ENCODE measurements around the gene TK1.
A peak's percentile ranks its signal among the peaks of the same experiment; 100 is the strongest.

Gene TK1, protein sequence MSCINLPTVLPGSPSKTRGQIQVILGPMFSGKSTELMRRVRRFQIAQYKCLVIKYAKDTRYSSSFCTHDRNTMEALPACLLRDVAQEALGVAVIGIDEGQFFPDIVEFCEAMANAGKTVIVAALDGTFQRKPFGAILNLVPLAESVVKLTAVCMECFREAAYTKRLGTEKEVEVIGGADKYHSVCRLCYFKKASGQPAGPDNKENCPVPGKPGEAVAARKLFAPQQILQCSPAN

DNA sequence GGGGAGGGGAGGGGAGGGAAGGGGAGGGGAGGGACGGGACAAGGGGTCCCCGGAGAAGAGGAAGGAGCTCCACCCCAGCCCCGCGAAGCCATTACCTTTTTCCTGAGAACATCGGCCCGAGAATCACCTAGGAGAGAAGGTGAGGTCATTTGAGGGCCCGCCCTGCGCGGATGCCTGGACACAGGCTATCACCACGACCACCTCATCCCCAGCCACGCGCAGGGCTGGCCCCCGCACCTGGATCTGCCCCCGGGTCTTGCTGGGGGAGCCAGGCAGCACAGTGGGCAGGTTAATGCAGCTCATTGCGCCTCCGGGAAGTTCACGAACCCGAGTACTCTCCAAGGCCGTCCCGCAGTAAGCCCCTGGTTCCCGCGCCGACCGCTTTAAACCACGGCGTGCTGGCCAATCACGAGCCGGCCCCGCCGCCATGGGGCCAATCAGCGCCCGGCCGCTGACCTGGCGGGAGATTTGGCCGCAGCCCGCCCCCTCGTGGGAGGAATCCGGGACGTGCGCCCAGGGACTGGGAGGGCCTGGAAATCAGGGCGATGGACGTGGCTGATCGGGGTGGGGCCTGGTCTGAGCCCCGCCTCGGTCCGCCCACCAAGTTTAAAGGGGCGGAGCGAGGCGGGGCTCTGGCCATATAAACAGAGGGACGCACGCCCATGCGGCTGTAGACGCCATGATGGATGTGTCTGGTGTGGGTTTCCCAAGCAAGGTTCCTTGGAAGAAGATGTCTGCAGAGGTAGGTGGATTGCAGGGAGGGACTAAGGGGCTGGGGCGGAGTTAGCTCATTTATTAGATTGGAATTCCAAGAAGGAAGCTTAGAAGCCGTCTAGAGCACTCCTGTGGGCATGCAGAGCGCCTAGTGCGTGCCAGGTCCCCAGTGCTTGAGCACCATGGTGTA is at the start of gene TK1, which contains the start of gene AFMID:
TSS of gene TK1 (minus strand) at position 361 of the 904 bp plus-strand sequence. CDS start at position 303, 58 bp downstream.
TSS of gene AFMID (plus strand) at position 671 of the 904 bp plus-strand sequence. CDS start at position 680, 9 bp downstream.
- DNase-seq, result peak; percentile 27 to 97 (median 91)

- no peak for DNase-seq
Measured at GRCh38 chr17:78235885-78236284, 49.0 kb upstream of the TK1 start.

GRCh38 chr17:78235022-78235421 is 48.2 kb upstream of the TK1 start:
- peak in 29 of 51 donors; percentile 8 to 80 (median 54) for DNase-seq

GRCh38 chr17:78234261-78234865 is 47.5 kb upstream of the TK1 start:
- DNase-seq, result peak in 1 of 51 donors; percentile 7

GRCh38 chr17:78233678-78234077 is 46.8 kb upstream of the TK1 start:
- DNase-seq, result no peak

DNA sequence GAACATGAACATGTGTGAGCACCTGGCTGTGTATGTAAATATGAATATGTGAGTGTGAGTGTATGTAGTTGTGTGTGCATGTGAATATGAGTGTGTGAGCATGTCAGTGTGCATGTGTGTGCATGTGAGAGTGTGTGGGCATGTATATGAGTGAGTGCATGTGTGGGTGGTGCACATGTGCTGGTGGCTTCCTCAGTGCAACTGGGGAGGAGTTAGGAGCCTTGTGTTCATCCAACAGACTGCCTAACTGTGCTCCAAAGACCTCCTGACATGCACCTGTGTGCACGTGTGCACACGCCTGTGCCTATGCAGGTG is 46.0 kb upstream of the TK1 start:
- peak in 1 of 51 donors; percentile 54 for DNase-seq

DNA sequence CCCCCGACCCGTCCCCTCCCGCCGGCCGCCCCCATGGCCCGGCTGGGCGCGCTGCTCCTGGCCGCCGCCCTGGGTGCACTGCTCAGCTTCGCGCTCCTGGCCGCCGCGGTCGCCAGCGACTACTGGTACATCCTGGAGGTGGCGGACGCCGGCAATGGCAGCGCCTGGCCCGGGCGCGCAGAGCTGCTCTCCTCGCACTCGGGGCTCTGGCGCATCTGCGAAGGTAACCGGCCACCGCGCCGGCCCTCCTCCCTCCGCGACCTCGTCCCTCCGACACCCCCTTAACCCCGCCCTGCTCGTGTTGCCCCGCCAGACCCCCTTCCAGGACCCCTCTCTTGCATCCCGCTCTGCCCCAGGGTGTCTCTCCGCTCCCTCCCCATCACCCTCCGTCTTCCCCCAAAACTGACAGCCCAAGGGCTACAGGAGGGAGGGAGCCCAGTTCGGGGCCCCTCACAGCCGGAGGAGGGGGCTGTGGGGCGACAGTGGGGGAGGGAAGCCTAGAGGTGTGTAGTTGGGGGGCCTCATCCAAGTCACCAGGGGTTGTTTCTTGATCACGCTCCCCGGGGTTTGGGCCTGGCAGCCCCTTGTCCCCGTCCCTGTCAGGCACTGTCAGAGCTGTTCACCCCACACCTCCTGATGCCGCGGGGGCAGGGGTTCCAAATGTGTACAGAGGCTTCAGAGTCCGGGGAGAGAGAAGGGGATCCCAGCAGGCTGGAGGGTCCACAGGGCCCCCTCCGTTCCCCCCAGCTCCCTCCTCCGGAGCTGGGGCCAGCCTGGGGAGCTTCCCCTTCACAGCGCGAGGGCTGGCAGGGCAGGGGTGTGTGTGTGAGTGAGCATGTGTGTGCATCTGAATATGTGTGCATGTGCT is 45.4 kb upstream of the TK1 start:
- DNase-seq, result peak in 2 of 51 donors; percentile 43 to 54

DNA sequence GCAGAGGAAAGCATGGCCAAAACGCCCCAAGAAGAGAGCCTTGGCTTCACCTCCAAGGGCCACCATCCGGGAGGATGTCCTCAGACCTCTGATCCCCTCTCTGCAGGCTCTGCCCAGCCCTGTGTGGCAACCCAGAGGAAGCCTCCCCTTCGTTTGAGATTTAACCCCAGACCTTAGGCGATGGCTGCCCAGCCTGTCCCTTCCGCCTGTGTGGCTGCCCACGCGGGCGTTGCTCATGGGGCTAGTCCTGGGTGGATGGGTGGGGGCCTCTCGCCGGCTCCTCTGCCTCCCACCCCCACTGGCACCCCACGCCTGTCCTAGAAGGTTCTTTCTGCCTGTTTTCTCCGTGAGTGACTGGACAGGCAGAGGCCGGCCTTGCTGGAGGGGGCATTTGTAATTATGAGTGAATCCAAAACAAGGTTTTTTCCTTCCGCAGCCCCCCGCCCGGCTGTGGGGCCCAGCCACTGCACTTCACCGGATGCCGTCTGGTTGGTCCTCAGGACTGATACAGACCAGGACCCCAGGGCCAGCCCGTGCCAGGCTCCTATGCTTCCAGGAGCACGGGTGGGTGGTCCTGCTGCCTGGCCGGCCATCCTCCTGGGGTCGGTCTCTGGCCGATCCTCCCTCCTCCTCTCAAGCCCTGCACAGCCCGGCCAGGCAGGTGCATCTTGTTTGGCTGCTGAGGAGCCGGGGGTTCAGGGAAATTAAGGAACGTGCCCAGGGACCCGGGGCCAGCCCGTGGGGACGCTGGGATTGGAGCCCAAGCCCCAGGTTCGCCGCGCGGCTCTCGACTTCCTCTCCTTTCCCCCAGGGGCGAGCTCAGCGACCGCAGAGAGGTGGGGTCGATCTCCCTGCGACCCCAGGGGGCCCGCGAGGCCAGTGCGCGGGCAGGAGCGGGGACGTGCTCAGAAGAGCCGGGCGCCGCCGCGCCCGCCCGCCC is 44.4 kb upstream of the TK1 start, which contains the start of gene TMEM235:
TSS of gene TMEM235 (plus strand) at position 636 of the 940 bp plus-strand sequence. CDS start 393 bp downstream, outside the sequence.
- DNase-seq, result peak in 16 of 51 donors; percentile 24 to 80 (median 46)

GRCh38 chr17:78230252-78230962 is 43.6 kb upstream of the TK1 start:
- DNase-seq, result peak in 1 of 51 donors; percentile 52

DNA sequence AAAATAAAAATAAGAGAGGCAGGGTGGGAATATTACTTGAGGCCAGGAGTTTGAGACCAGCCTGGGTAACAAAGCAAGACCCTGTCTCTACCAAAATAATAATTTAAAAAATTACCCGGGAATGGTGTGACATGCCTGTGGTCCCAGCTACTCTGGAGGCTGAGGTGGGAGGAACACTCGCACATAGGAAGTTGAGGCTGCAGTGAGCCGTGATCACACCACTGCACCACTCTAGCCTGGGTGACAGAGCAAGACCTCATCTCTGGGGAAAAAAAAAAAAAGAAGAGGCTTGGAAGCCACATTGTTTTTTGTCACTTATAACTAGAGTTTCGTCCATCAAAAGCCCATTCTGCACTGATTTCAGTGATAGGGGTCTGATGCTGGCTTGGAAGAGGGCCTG is 41.3 kb upstream of the TK1 start:
- DNase-seq, result no peak

DNA sequence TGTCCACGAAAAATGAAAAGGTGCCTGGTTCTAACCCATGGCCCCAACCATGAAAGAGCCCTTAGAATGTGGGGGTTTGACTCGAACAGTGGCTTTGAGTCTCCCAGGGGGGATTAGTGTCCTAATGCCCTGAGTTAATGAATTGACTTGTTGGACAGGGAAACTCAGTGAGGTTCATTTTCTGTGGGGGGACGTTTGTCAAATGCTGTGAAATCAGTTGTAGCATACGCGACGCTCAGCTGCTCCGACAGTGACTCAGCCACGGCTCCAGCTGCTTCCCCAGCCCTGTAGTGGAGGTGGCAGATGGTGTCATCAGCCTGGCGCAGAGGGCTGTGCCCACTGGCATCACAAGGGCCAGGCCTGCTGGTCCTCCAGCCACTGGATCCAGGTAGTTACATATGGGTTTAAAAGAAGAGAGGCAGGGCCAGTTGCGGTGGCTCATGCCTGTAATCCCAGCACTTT is 40.6 kb upstream of the TK1 start:
- DNase-seq, result peak in 20 of 51 donors; percentile 20 to 66 (median 41)

DNA sequence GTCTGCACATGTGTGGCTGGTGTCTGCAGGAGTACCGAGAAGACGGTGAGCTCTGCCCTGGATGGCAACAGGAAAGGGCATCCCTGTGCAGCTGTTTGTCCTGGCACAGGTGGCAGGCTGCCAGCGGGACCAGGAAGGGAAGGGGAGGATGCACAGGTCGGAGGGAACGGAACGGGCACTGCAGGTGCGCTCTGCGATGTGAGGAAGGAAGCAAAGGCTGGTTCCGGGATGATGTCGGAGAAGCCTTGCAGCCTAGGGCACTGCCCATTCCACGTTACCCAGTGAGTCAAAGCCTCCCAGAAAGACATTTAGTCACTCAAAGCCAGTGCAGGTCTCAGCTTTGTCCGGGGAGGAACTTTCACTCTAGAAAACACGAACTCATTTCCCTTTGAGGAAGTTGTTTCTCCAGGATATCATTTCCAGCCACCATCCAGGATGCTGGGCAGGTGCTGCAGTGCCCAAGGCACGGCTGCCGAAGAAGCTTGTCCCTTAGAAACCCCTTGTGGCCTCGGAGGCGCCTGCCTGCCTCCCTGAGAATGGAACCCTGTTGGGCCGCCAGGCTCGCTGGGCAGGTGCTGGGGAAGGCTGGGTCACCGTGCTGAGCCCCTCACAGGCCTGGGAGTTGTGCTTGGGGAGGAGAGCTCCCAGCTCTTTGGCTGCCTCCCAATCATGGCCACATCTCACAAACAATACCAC is 40.1 kb upstream of the TK1 start:
- DNase-seq, result no peak

GRCh38 chr17:78226055-78226758 is 39.4 kb upstream of the TK1 start:
- DNase-seq, result peak in 1 of 51 donors; percentile 24

DNA sequence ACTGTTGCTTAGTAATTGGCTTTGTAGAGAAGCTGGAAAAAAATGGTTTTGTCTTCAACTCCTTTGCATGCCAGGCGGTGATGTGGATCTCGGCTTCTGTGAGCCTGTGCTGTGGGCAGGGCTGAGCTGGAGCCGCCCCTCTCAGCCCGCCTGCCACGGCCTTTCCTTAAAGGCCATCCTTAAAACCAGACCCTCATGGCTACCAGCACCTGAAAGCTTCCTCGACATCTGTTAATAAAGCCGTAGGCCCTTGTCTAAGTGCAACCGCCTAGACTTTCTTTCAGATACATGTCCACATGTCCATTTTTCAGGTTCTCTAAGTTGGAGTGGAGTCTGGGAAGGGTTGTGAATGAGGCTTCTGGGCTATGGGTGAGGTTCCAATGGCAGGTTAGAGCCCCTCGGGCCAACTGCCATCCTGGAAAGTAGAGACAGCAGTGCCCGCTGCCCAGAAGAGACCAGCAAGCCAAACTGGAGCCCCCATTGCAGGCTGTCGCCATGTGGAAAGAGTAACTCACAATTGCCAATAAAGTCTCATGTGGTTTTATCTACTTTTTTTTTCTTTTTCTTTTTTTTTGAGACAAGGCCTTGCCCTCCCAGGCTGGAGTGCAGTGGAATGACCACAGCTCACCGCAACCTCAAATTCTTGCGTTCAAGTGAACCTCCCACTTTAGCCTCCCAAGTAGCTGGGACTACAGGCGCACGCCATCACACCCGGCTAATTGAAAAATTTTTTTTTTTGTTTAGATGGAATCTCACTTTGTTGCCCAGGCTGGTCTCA is 38.4 kb upstream of the TK1 start:
- DNase-seq, result peak in 5 of 51 donors; percentile 23 to 54 (median 44)

DNA sequence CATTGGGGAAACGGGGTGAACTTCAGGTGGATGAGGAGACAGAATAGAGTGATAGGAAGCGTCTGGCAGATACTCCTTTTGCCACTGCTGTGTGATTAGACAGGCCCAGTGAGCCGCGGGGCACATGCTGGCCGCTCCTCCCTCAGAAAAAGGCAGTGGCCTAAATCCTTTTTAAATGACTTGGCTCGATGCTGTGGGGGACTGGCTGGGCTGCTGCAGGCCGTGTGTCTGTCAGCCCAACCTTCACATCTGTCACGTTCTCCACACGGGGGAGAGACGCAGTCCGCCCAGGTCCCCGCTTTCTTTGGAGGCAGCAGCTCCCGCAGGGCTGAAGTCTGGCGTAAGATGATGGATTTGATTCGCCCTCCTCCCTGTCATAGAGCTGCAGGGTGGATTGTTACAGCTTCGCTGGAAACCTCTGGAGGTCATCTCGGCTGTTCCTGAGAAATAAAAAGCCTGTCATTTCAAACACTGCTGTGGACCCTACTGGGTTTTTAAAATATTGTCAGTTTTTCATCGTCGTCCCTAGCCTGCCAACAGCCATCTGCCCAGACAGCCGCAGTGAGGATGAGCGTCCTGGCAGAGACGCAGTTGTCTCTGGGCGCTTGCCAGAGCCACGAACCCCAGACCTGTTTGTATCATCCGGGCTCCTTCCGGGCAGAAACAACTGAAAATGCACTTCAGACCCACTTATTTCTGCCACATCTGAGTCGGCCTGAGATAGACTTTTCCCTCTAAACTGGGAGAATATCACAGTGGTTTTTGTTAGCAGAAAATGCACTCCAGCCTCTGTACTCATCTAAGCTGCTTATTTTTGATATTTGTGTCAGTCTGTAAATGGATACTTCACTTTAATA is 37.6 kb upstream of the TK1 start:
- peak in 28 of 51 donors; percentile 28 to 73 (median 48) for DNase-seq

DNA sequence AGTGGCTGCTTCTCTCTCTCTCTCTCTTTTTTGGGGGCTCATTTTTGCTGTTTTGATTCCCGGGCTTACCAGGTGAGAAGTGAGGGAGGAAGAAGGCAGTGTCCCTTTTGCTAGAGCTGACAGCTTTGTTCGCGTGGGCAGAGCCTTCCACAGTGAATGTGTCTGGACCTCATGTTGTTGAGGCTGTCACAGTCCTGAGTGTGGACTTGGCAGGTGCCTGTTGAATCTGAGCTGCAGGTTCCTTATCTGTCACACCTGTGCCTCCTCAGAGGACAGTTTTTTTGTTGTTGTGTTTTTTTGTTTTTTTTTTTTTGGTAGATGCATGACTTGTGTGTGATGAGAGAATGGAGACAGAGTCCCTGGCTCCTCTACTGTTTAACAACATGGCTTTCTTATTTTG is 36.9 kb upstream of the TK1 start:
- no peak for DNase-seq

Measured in hypothalamus (tissue), 51 donors.